Mononuclear cell (primary cell): ENCODE data around the gene TRIM2. TPM values are rescaled to one million over a fixed set of nuclear protein-coding genes. Genes with fewer than 3 reads are reported as not detected.
"Not testable (repeated sequence)": the region's sequence is repeated elsewhere in the genome, so short reads cannot be mapped to it uniquely, and the experiment has no call there.

Experiments used
- H3K27me3 ChIP-seq: 2 replicates; pipeline ENCODE4 v1.6.0; 2011; ENCODE audit warnings: low read length, control low read depth; ENCODE audit not compliant: insufficient read depth
- H3K4me1 ChIP-seq: 2 replicates; pipeline ENCODE4 v1.5.1; 2011; ENCODE audit warnings: mild to moderate bottlenecking, low read length, control low read depth; ENCODE audit not compliant: insufficient read depth
- H3K4me3 ChIP-seq: 2 replicates; pipeline ENCODE4 v1.5.1; 2011; ENCODE audit warnings: mild to moderate bottlenecking, low read length, moderate library complexity
- H3K9me3 ChIP-seq: 2 replicates; pipeline ENCODE4 v1.5.1; 2011; ENCODE audit warnings: low read depth, mild to moderate bottlenecking, control low read depth, low read length
- total RNA-seq: library from RNA; depleted of rRNA; stranded (reverse); fragments of >200 nt; gene quantifications from one replicate; pipeline ENCODE4 v1.2.3, GENCODE V29; 2012

TRIM2 gene
- total RNA-seq = 1.7 TPM

DNA sequence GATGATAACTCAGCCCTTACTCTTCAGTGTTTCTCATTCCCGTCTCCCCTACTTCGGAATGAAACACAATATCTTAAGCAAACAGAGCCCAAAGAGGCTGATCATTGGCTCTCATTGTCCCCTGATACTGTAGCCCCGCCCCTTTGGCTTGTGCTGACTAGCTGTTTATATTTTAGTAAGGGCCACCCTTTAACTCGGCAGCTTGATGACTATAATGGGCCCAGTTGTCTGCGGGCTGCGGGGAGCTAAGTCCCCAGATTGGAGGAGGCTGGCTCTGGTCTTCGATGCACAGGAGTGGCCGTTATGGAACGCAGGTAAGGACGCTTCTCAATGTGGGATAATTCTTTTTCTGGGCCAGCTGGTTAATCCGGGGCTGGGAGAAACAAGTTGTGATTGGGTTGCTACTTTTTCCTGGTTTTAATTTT is at the start of gene TRIM2:
Gene TRIM2, plus strand, starts transcription at position 197 of the 425 bp plus-strand sequence. Its CDS starts 88 bp downstream, at position 285.
- H3K4me1 ChIP-seq = peaks cover 9% of the 10 kb centered on the region
- no peak within 1 kb of the TSS for H3K4me3 ChIP-seq
- H3K9me3 ChIP-seq = no peaks in the 10 kb centered on the region
- H3K27me3 ChIP-seq = no peaks in the 10 kb centered on the region

- H3K9me3 ChIP-seq = no peaks in the 10 kb centered on the region
- H3K27me3 ChIP-seq = peaks cover 20% of the 10 kb centered on the region
- H3K4me3 ChIP-seq = no peak overlapping the region
- peaks cover 32% of the 10 kb centered on the region for H3K4me1 ChIP-seq
These were observed 48.6 kb upstream of the TRIM2 start for GRCh38 chr4:153155686-153156085.

GRCh38 chr4:153156263-153156662 is 48.0 kb upstream of the TRIM2 start:
- no peak overlapping the region for H3K4me3 ChIP-seq
- peaks cover 20% of the 10 kb centered on the region for H3K27me3 ChIP-seq
- no peaks in the 10 kb centered on the region for H3K9me3 ChIP-seq
- peaks cover 30% of the 10 kb centered on the region for H3K4me1 ChIP-seq

- peaks cover 27% of the 10 kb centered on the region for H3K4me1 ChIP-seq
- H3K9me3 ChIP-seq = no peaks in the 10 kb centered on the region
- peaks cover 20% of the 10 kb centered on the region for H3K27me3 ChIP-seq
- H3K4me3 ChIP-seq = no peak overlapping the region
These were observed 47.5 kb upstream of the TRIM2 start for GRCh38 chr4:153156721-153157120.

- no peaks in the 10 kb centered on the region for H3K9me3 ChIP-seq
- peaks cover 4% of the 10 kb centered on the region for H3K4me1 ChIP-seq
- H3K27me3 ChIP-seq = peaks cover 14% of the 10 kb centered on the region
- H3K4me3 ChIP-seq = no peak overlapping the region
These were observed 45.2 kb upstream of the TRIM2 start for GRCh38 chr4:153159016-153159415.

GRCh38 chr4:153159728-153160221 is 44.5 kb upstream of the TRIM2 start:
- Histone ChIP-seq H3K4me1 (no peaks in the 10 kb centered on the region), H3K9me3 (no peaks in the 10 kb centered on the region), H3K27me3 (peaks cover 7% of the 10 kb centered on the region), H3K4me3 (no peak overlapping the region)

DNA sequence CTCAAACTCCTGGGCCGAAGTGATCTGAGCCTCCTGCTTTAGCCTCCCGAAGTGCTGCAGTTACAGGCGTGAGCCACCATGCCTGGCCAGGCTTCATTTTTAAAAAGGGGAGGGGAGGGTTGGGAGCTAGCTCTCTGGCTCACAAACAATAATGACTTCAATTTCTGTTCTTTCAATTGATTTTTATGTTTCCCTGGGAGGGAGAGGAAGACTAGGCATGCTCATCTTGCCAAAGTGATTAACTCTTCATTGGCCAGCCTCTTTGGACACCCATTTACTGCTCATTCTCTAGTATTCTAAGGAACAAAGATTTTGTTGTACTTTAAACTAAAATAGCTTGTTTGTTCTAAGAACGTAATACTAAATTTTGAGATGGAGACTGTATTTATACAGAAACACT is 43.4 kb upstream of the TRIM2 start:
- H3K9me3 ChIP-seq = no peaks in the 10 kb centered on the region
- H3K4me1 ChIP-seq = no peaks in the 10 kb centered on the region
- H3K27me3 ChIP-seq = peaks cover under 1% of the 10 kb centered on the region
- H3K4me3 ChIP-seq = no peak overlapping the region

DNA sequence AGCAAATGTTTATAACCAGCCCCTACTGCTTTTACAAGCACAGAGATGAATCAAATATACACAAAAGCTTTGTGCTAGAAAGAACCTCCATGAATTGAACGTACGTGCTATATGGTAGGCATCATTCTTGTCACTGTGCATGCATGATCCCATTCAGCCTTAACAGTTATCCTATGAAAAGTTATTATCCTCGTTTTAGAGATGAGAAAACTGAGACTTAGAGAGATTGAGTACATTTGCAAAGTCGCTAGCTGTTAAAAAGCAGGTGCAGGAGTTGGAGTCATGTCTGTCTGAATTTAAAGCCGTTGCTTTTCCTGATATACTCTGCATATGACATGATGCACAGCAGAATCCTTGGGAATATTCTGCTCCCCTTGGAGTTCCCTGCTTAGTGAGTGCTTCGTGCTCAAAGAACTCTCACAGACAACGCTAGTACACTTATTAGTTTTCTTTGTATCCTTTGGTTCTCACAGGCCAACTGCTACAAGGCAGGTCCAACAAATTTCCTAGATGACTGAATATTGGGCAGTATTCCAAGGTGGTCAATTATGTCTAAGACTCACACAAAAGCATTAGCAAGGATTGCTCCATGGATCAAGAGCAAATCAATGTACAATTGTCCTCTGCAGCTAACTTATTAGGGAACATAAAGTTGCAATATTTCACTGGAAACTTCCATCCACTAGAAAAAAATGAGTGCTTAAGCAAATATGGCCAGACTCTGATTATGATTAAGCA is 42.8 kb upstream of the TRIM2 start:
- no peaks in the 10 kb centered on the region for H3K9me3 ChIP-seq
- H3K4me1 ChIP-seq = no peaks in the 10 kb centered on the region
- no peaks in the 10 kb centered on the region for H3K27me3 ChIP-seq
- no peak overlapping the region for H3K4me3 ChIP-seq

DNA sequence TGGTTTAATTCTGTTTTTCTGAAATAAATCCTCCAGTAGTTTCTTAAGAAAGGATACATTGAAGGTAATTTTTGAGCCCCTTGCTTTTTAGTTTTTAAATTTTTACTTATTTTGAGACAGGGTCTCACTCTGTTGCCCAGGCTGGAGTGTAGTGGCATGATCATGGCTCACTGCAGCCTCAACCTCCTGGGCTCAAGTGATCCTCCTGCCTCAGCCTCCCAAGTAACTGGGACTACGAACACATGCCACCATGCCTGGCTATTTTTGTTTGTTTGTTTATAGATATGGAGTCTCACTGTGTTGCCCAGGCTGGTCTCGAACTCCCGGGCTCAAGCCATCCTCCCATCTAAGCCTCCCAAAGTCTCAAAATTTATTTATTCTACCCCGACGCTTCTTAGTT is 39.0 kb upstream of the TRIM2 start:
- H3K4me3 ChIP-seq, H3K9me3 ChIP-seq, H3K27me3 ChIP-seq, H3K4me1 ChIP-seq: not testable (repeated sequence)

DNA sequence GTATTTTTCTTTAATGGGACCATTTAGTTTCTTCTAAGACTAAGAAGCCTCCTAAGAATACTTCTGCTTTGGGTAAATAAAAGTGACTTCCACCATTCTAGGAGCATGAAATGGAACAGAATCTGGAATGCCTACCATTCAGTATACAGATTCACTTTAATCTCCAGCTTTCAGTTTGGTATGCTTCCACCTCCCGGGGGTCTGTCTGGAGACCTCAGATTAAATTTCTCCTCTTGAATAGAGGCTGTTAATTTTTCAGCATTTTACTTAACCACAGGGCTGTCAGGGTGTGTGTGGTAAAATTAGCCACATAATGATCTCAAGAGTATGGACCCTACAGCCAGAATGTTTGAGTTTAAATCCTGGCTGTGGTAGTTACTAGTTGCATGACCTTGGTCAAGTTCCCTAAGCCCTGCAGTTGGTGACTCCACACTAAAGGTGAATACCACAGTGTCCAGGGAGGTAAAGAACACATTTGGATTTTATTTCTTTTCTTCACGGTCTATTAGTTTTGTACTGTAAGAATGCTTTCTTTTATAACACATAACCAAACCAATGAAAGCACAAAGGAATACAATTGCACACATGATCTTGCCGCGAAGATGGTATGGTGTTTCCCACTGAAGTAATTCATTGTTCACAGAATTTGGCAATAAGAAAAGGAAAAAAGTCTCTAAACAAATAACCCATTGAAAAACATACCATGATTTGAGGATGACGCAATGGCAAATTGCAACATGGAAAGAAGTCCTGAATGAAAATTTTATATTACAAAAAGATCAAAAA is 37.3 kb upstream of the TRIM2 start:
- no peak overlapping the region for H3K4me3 ChIP-seq
- H3K4me1 ChIP-seq = no peaks in the 10 kb centered on the region
- H3K9me3 ChIP-seq = no peaks in the 10 kb centered on the region
- H3K27me3 ChIP-seq = peaks cover 6% of the 10 kb centered on the region

- no peak overlapping the region for H3K4me3 ChIP-seq
These were observed 34.5 kb upstream of the TRIM2 start for GRCh38 chr4:153169776-153170175.

GRCh38 chr4:153170407-153170806 is 33.8 kb upstream of the TRIM2 start:
- H3K4me3 ChIP-seq = no peak overlapping the region
- H3K4me1 ChIP-seq = no peaks in the 10 kb centered on the region
- H3K27me3 ChIP-seq = peaks cover 6% of the 10 kb centered on the region
- H3K9me3 ChIP-seq = no peaks in the 10 kb centered on the region

More at GRCh38 chr4:153169776-153170175, 34.5 kb upstream of the TRIM2 start:
- H3K9me3 ChIP-seq = no peaks in the 10 kb centered on the region
- no peaks in the 10 kb centered on the region for H3K4me1 ChIP-seq
- peaks cover 6% of the 10 kb centered on the region for H3K27me3 ChIP-seq

- H3K4me3 ChIP-seq = no peak overlapping the region
- no peaks in the 10 kb centered on the region for H3K27me3 ChIP-seq
- H3K4me1 ChIP-seq = no peaks in the 10 kb centered on the region
- no peaks in the 10 kb centered on the region for H3K9me3 ChIP-seq
These were observed 29.2 kb upstream of the TRIM2 start for GRCh38 chr4:153174821-153175567.

- no peak overlapping the region for H3K4me3 ChIP-seq
- no peaks in the 10 kb centered on the region for H3K4me1 ChIP-seq
- no peaks in the 10 kb centered on the region for H3K9me3 ChIP-seq
- H3K27me3 ChIP-seq = no peaks in the 10 kb centered on the region
These were observed 27.3 kb upstream of the TRIM2 start for GRCh38 chr4:153176938-153177337.

- no peaks in the 10 kb centered on the region for H3K4me1 ChIP-seq
- no peaks in the 10 kb centered on the region for H3K9me3 ChIP-seq
- no peak overlapping the region for H3K4me3 ChIP-seq
- no peaks in the 10 kb centered on the region for H3K27me3 ChIP-seq
These were observed 26.4 kb upstream of the TRIM2 start for GRCh38 chr4:153177841-153178240.
